Measurements from ENCODE around the gene CHMP1A. TPM values are rescaled to one million over a fixed set of nuclear protein-coding genes. Genes with fewer than 3 reads are reported as not detected.

Gene CHMP1A
- total and polyA plus RNA-seq, 2 experiments from 2014 or later: 42.3 to 81.9 TPM

GRCh38 chr16:89621698-89622409 lies 35.7 kb downstream of the CHMP1A start:
- peaks cover 3% of the 10 kb centered on the region; the same call in 1 of the 2 replicates for H3K4me1 ChIP-seq (ENCODE audit: insufficient read depth)
- no peak for DNase-seq (ENCODE audit: low spot score)
- peaks cover 5% of the 10 kb centered on the region; the same call in 1 of the 2 replicates for H3K27me3 ChIP-seq (ENCODE audit: insufficient read depth)
- H3K36me3 ChIP-seq (ENCODE audit: insufficient read depth): no peaks in the 10 kb centered on the region
- Mint-ChIP-seq H3K4me3 (no peak overlapping the region), H3K27me3 (ENCODE audit: insufficient read depth, low read depth, poor library complexity) (peaks cover 27% of the 10 kb centered on the region), H3K27ac (no peak overlapping the region), H3K9me3 (no peaks in the 10 kb centered on the region), H3K36me3 (ENCODE audit: low read depth) (no peaks in the 10 kb centered on the region), H3K4me1 (peaks cover 21% of the 10 kb centered on the region)
- H2AFZ ChIP-seq: no peak overlapping the region
- H3F3A ChIP-seq (replicated peaks; ENCODE audit: low read depth): peaks cover 8% of the 10 kb centered on the region; the same call in 1 of the 2 replicates
- no peaks in the 10 kb centered on the region for H4K20me1 ChIP-seq (replicated peaks; ENCODE audit: insufficient read depth)
- H3K27ac ChIP-seq (ENCODE audit: low read depth): no peak overlapping the region
- no peak overlapping the region for H3K4me3 ChIP-seq
- H3K9me2 ChIP-seq (ENCODE audit: insufficient read depth): no peaks in the 10 kb centered on the region
- no peaks in the 10 kb centered on the region for H3K79me2 ChIP-seq (replicated peaks; ENCODE audit: insufficient read depth)
- no peak overlapping the region for H3K4me2 ChIP-seq
- no peak for TF ChIP-seq CREB1 (CRISPR knock-in tag; IDR thresholded peaks at IDR 0.05; ENCODE audit: low read depth)
- ATAC-seq: no peak

DNA sequence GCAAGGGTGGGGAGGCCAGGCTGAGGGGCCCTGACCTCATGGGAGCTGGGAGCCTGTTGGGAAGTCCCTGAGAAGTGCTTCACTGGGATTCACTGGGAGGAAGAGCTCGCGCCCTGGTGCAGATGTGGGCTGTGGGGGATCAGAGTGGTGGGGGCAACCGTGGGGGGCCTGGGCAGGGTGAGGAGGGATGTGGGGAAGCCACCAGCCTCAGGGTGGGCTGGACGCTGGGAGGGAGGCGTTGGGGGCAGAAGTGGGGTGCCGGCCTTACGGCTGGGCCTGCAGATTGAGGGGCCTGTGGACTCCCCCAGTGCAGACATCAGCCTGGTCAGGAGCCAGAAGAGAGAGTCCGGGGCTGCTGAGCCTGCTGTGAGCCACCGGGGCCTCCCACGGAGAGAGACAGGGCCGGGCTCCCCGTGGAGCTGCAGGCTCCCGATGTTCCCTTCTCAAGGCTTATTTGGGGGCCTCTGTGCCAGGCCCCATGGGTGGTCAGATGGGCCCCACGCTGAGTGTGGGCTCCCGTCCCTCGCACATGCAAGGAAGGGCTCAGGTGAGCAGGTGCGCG lies 36.3 kb downstream of the CHMP1A start:
- peaks cover 8% of the 10 kb centered on the region; the same call in 1 of the 2 replicates for H3F3A ChIP-seq (replicated peaks; ENCODE audit: low read depth)
- H3K27me3 ChIP-seq (ENCODE audit: insufficient read depth): peaks cover 5% of the 10 kb centered on the region; the same call in 1 of the 2 replicates
- H3K9me2 ChIP-seq (ENCODE audit: insufficient read depth): no peaks in the 10 kb centered on the region
- H3K27ac Mint-ChIP-seq: no peak overlapping the region
- ATAC-seq: no peak
- no peak overlapping the region for H3K27ac ChIP-seq (ENCODE audit: low read depth)
- H4K20me1 ChIP-seq (replicated peaks; ENCODE audit: insufficient read depth): no peaks in the 10 kb centered on the region
- H3K36me3 Mint-ChIP-seq (ENCODE audit: low read depth): no peaks in the 10 kb centered on the region; the same call in 2 of the 3 replicates
- peaks cover 3% of the 10 kb centered on the region; the same call in 1 of the 3 replicates for H3K9me3 Mint-ChIP-seq
- H3K27me3 Mint-ChIP-seq (ENCODE audit: insufficient read depth, low read depth, poor library complexity): peaks cover 28% of the 10 kb centered on the region
- no peaks in the 10 kb centered on the region for H3K36me3 ChIP-seq (ENCODE audit: insufficient read depth)
- H3K4me2 ChIP-seq: no peak overlapping the region
- no peak overlapping the region for H3K4me3 ChIP-seq
- no peak for DNase-seq (ENCODE audit: low spot score)
- peaks cover 24% of the 10 kb centered on the region for H3K4me1 Mint-ChIP-seq
- no peak overlapping the region for H3K4me3 Mint-ChIP-seq
- no peaks in the 10 kb centered on the region for H3K79me2 ChIP-seq (replicated peaks; ENCODE audit: insufficient read depth)
- peaks cover 3% of the 10 kb centered on the region; the same call in 1 of the 2 replicates for H3K4me1 ChIP-seq (ENCODE audit: insufficient read depth)
- no peak overlapping the region for H2AFZ ChIP-seq
- TF ChIP-seq CTCF (conservative IDR thresholded peaks at IDR 0.05; ENCODE audit: low read depth in 2 of 2) (no peak), NANOG (IDR thresholded peaks at IDR 0.05; ENCODE audit: borderline replicate concordance) (no peak), REST (IDR thresholded peaks at IDR 0.05; ENCODE audit: unreplicated experiment) (no peak), EZH2 (IDR thresholded peaks at IDR 0.05; ENCODE audit: low read depth, unreplicated experiment) (no peak), EZH2phosphoT487 (IDR thresholded peaks at IDR 0.05; ENCODE audit: unreplicated experiment) (no peak), ZNF462 (CRISPR knock-in tag; IDR thresholded peaks at IDR 0.05) (no peak)

All from GM23338 (cell line).